HepG2 (cell line): ENCODE results near the gene DNLZ. TPM values are rescaled to one million over a fixed set of nuclear protein-coding genes. Genes with fewer than 3 reads are reported as not detected.
A peak's percentile ranks its signal among the peaks of the same experiment; 100 is the strongest.

Source experiments
- DNMT1 ChIP-seq: sonication (generic); formaldehyde crosslinking; IDR thresholded peaks from 2 replicates; pipeline ENCODE4 v1.5.1; 2020; ENCODE audit warnings: mild to moderate bottlenecking, missing genetic modification reagents
- EEA1 ChIP-seq: sonication (generic); formaldehyde crosslinking; IDR thresholded peaks from 2 replicates; pipeline ENCODE4 v1.5.1; 2020; ENCODE audit warnings: mild to moderate bottlenecking, missing genetic modification reagents, borderline replicate concordance
- GATAD1 ChIP-seq: IDR thresholded peaks from 2 replicates; pipeline ENCODE4 v1.6.1; 2016; ENCODE audit warnings: missing genetic modification reagents, missing compliant biosample characterization
- MZF1 ChIP-seq: sonication (generic); formaldehyde crosslinking; IDR thresholded peaks from 2 replicates; pipeline ENCODE4 v1.8.1; 2023; ENCODE audit warnings: mild to moderate bottlenecking, missing genetic modification reagents, borderline replicate concordance
- RFXAP ChIP-seq: sonication (generic); formaldehyde crosslinking; IDR thresholded peaks from 2 replicates; pipeline ENCODE4 v1.4.0; 2020; ENCODE audit warnings: missing genetic modification reagents, borderline replicate concordance
- SOX13 ChIP-seq, 3 experiments: fragments of 450-650 bp in 1 of 3; sonication (generic) in 1 of 3; formaldehyde crosslinking in 1 of 3; IDR thresholded peaks in 2 of 3; conservative IDR thresholded peaks in 1 of 3; 2 replicates each; pipeline versions ENCODE4 v1.5.0 to v1.6.1; 2016 to 2020; ENCODE audit warnings: antibody characterized with exemption in 1 of 3, mild to moderate bottlenecking in 1 of 3, missing compliant biosample characterization in 1 of 3, missing genetic modification reagents in 1 of 3, moderate library complexity in 1 of 3
- SRSF4 ChIP-seq: fragments of 200-400 bp; formaldehyde crosslinking; IDR thresholded peaks from one replicate; pipeline ENCODE4 v1.6.1; 2018; ENCODE audit warnings: mild to moderate bottlenecking, low read depth, low read length, moderate library complexity; ENCODE audit not compliant: poor library complexity, severe bottlenecking
- ZFP62 ChIP-seq: sonication (generic); formaldehyde crosslinking; IDR thresholded peaks from 2 replicates; pipeline ENCODE4 v1.4.0; 2020; ENCODE audit warnings: missing genetic modification reagents
- ZNF225 ChIP-seq: sonication (generic); formaldehyde crosslinking; IDR thresholded peaks from 2 replicates; pipeline ENCODE4 v1.4.0; 2020; ENCODE audit warnings: mild to moderate bottlenecking, missing genetic modification reagents
- ZNF326 ChIP-seq: sonication (generic); formaldehyde crosslinking; IDR thresholded peaks from 2 replicates; pipeline ENCODE4 v1.4.0; 2020; ENCODE audit warnings: missing genetic modification reagents, borderline replicate concordance
- ZNF350 ChIP-seq: sonication (generic); formaldehyde crosslinking; IDR thresholded peaks from 2 replicates; pipeline ENCODE4 v1.4.0; 2020; ENCODE audit warnings: mild to moderate bottlenecking, low read depth, missing genetic modification reagents, borderline replicate concordance
- ZNF615 ChIP-seq: sonication (generic); formaldehyde crosslinking; IDR thresholded peaks from 2 replicates; pipeline ENCODE4 v1.5.0; 2020; ENCODE audit warnings: mild to moderate bottlenecking, missing genetic modification reagents, borderline replicate concordance
- polyA plus RNA-seq, 8 experiments: library from polyadenylated mRNA; depleted of rRNA in 3 of 8; stranded (reverse) in 7 of 8; unstranded in 1 of 8; fragments of >200 nt; fragmentation: Illumina TruSeq in 4 of 8; extraction: Trizol in 4 of 8; gene quantifications; 2 replicates each; pipeline versions ENCODE4 v1.2.1 to v1.2.3, GENCODE V29; 2011 to 2016; ENCODE audit warnings: low read depth in 4 of 8, missing spikeins in 1 of 8, mixed read lengths in 1 of 8; ENCODE audit not compliant: insufficient read depth in 1 of 8
- total RNA-seq, 5 experiments: library from RNA; depleted of rRNA; stranded (reverse); fragments of >200 nt; fragmentation: Illumina TruSeq; extraction: Trizol; gene quantifications; 2 replicates each; pipeline ENCODE4 v1.2.3, GENCODE V29; 2016; ENCODE audit warnings: low read depth in 1 of 5
- TF ChIP-seq, protein P1 (sequence below), 2 experiments: IDR thresholded peaks; 2 replicates each; pipeline ENCODE4 v1.6.1; 2011 to 2012; ENCODE audit warnings: low read length in 2 of 2, borderline replicate concordance in 1 of 2, low read depth in 1 of 2, mild to moderate bottlenecking in 1 of 2, moderate library complexity in 1 of 2
- TF ChIP-seq, protein P2 (sequence below): sonication (generic); formaldehyde crosslinking; IDR thresholded peaks from 2 replicates; pipeline ENCODE4 v1.5.0; 2020; ENCODE audit warnings: missing genetic modification reagents, mild to moderate bottlenecking, borderline replicate concordance
- TF ChIP-seq, protein P3 (sequence below): IDR thresholded peaks from 2 replicates; pipeline ENCODE4 v1.6.1; 2016; ENCODE audit warnings: low read depth, borderline replicate concordance
- TF ChIP-seq, protein P4 (sequence below): sonication (generic); formaldehyde crosslinking; IDR thresholded peaks from 2 replicates; pipeline ENCODE4 v1.8.0; 2022; ENCODE audit warnings: mild to moderate bottlenecking, missing genetic modification reagents, moderate library complexity
- TF ChIP-seq, protein P5 (sequence below): sonication (generic); formaldehyde crosslinking; conservative IDR thresholded peaks from 2 replicates; pipeline ENCODE4 v1.4.0; 2020; ENCODE audit warnings: mild to moderate bottlenecking, missing genetic modification reagents, moderate library complexity

Gene DNLZ
- total and polyA plus RNA-seq, 2 of the 13 experiments (the other 11 are each of a cell fraction or from before 2014, with no cell fraction given), result 3.4 to 8.0 TPM

DNA sequence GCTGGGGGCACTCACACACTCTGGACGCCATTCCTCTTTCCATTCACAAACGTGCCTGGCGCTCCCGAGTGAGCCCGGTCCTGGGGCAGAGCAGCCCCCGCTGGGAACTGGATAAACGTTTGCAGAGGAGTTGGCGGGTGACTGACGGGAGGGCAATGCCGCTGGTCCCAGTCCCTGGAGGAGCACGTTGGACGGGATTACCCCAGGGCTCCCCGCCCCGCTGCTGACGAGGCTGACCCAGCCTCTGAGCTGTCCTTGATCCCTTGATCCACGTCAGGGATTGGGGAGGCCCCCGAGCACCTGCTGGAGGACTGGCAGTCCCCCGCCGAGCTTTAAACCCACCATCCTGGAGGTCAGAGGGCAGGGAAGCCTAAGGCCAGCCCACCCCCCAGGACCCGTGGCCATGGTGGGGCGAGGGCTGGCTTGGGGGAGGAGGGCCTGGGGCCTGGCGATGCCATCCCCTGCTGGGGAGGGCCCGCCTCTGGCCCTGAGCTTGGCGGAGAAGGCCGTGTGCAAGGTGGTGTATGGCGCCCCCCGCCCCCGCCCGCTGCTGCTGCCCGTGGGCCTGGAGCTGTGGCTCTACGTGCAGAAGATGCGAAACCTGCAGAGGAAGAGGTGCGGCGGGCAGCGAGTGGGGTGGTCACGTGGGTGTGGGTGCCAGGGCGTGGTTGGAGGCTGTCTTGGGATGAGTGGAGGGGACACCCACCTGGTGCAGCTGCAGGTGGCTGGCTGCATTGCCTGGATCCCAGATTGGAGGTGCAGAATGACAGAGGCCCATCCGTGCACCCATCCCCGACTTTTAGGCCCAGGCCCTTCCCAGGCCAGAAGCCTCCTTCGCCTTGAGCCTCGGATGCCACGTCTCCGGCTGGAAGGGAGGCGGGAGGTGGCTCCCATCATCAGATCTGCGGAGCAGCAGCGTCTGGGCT lies 31.7 kb downstream of the DNLZ start (continued):
- TF ChIP-seq, protein P1, sequence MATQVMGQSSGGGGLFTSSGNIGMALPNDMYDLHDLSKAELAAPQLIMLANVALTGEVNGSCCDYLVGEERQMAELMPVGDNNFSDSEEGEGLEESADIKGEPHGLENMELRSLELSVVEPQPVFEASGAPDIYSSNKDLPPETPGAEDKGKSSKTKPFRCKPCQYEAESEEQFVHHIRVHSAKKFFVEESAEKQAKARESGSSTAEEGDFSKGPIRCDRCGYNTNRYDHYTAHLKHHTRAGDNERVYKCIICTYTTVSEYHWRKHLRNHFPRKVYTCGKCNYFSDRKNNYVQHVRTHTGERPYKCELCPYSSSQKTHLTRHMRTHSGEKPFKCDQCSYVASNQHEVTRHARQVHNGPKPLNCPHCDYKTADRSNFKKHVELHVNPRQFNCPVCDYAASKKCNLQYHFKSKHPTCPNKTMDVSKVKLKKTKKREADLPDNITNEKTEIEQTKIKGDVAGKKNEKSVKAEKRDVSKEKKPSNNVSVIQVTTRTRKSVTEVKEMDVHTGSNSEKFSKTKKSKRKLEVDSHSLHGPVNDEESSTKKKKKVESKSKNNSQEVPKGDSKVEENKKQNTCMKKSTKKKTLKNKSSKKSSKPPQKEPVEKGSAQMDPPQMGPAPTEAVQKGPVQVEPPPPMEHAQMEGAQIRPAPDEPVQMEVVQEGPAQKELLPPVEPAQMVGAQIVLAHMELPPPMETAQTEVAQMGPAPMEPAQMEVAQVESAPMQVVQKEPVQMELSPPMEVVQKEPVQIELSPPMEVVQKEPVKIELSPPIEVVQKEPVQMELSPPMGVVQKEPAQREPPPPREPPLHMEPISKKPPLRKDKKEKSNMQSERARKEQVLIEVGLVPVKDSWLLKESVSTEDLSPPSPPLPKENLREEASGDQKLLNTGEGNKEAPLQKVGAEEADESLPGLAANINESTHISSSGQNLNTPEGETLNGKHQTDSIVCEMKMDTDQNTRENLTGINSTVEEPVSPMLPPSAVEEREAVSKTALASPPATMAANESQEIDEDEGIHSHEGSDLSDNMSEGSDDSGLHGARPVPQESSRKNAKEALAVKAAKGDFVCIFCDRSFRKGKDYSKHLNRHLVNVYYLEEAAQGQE (IDR thresholded peaks at IDR 0.05; ENCODE audit: borderline replicate concordance in 1 of 2, low read depth in 1 of 2, low read length in 2 of 2), result no peak
- TF ChIP-seq ZNF225 (CRISPR knock-in tag) (no peak), ZNF615 (CRISPR knock-in tag) (no peak), ZNF350 (CRISPR knock-in tag) (no peak), SRSF4 (no peak), GATAD1 (CRISPR knock-in tag) (no peak), DNMT1 (CRISPR knock-in tag) (peak; percentile 76; the same call in 1 of the 2 replicates), ZNF326 (CRISPR knock-in tag) (no peak), ZFP62 (CRISPR knock-in tag) (no peak), MZF1 (no peak), RFXAP (no peak), SOX13 (IDR thresholded peaks at IDR 0.05) (no peak), SOX13 (CRISPR knock-in tag; conservative IDR thresholded peaks at IDR 0.05 in 1 of 2, IDR thresholded peaks at IDR 0.05 in 1 of 2) (no peak), EEA1 (CRISPR knock-in tag) (no peak)
- TF ChIP-seq, protein P2, sequence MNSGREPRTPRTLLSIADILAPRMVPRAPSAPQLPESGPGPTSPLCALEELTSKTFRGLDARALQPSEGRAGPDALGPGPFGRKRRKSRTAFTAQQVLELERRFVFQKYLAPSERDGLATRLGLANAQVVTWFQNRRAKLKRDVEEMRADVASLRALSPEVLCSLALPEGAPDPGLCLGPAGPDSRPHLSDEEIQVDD (CRISPR knock-in tag), result no peak
- TF ChIP-seq, protein P3, sequence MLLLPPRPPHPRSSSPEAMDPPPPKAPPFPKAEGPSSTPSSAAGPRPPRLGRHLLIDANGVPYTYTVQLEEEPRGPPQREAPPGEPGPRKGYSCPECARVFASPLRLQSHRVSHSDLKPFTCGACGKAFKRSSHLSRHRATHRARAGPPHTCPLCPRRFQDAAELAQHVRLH (CRISPR knock-in tag), result no peak
- TF ChIP-seq, protein P4, sequence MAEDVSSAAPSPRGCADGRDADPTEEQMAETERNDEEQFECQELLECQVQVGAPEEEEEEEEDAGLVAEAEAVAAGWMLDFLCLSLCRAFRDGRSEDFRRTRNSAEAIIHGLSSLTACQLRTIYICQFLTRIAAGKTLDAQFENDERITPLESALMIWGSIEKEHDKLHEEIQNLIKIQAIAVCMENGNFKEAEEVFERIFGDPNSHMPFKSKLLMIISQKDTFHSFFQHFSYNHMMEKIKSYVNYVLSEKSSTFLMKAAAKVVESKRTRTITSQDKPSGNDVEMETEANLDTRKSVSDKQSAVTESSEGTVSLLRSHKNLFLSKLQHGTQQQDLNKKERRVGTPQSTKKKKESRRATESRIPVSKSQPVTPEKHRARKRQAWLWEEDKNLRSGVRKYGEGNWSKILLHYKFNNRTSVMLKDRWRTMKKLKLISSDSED, result no peak
- TF ChIP-seq, protein P5, sequence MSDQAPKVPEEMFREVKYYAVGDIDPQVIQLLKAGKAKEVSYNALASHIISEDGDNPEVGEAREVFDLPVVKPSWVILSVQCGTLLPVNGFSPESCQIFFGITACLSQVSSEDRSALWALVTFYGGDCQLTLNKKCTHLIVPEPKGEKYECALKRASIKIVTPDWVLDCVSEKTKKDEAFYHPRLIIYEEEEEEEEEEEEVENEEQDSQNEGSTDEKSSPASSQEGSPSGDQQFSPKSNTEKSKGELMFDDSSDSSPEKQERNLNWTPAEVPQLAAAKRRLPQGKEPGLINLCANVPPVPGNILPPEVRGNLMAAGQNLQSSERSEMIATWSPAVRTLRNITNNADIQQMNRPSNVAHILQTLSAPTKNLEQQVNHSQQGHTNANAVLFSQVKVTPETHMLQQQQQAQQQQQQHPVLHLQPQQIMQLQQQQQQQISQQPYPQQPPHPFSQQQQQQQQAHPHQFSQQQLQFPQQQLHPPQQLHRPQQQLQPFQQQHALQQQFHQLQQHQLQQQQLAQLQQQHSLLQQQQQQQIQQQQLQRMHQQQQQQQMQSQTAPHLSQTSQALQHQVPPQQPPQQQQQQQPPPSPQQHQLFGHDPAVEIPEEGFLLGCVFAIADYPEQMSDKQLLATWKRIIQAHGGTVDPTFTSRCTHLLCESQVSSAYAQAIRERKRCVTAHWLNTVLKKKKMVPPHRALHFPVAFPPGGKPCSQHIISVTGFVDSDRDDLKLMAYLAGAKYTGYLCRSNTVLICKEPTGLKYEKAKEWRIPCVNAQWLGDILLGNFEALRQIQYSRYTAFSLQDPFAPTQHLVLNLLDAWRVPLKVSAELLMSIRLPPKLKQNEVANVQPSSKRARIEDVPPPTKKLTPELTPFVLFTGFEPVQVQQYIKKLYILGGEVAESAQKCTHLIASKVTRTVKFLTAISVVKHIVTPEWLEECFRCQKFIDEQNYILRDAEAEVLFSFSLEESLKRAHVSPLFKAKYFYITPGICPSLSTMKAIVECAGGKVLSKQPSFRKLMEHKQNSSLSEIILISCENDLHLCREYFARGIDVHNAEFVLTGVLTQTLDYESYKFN (CRISPR knock-in tag), result peak; percentile 52; the same call in 1 of the 2 replicates
